Amniotic stem cell (primary cell): ENCODE data around the gene DGKG.

Source experiments
- DNase-seq: peaks from one replicate; lab custom pipeline; 2025; lab: John Stamatoyannopoulos, UW

DGKG gene

GRCh38 chr3:186138272-186138981 lies 223.6 kb downstream of the DGKG start:
- DNase-seq, result no peak

- DNase-seq, result no peak
These were observed 224.9 kb downstream of the DGKG start for GRCh38 chr3:186137051-186137685.

- DNase-seq, result no peak
These were observed 228.1 kb downstream of the DGKG start for GRCh38 chr3:186133980-186134379.

GRCh38 chr3:186132487-186132886 lies 229.5 kb downstream of the DGKG start:
- DNase-seq, result no peak

- DNase-seq, result no peak
These were observed 232.8 kb downstream of the DGKG start for GRCh38 chr3:186129206-186129605.

- no peak for DNase-seq
These were observed 233.9 kb downstream of the DGKG start for GRCh38 chr3:186128158-186128557.

GRCh38 chr3:186127463-186127862 lies 234.6 kb downstream of the DGKG start:
- no peak for DNase-seq

GRCh38 chr3:186125118-186125517 lies 236.9 kb downstream of the DGKG start:
- DNase-seq, result no peak

- no peak for DNase-seq
These were observed 237.4 kb downstream of the DGKG start for GRCh38 chr3:186124592-186124991.

GRCh38 chr3:186123012-186123411 lies 239.0 kb downstream of the DGKG start:
- no peak for DNase-seq

- DNase-seq, result no peak
These were observed 240.1 kb downstream of the DGKG start for GRCh38 chr3:186121968-186122367.

- no peak for DNase-seq
These were observed 240.8 kb downstream of the DGKG start for GRCh38 chr3:186121278-186121677.

- no peak for DNase-seq
These were observed 242.5 kb downstream of the DGKG start for GRCh38 chr3:186119499-186119898.

- no peak for DNase-seq
These were observed 243.3 kb downstream of the DGKG start for GRCh38 chr3:186118692-186119091.

GRCh38 chr3:186117521-186118134 lies 244.4 kb downstream of the DGKG start:
- DNase-seq, result no peak

- no peak for DNase-seq
These were observed 246.6 kb downstream of the DGKG start for GRCh38 chr3:186115239-186115996.

- no peak for DNase-seq
These were observed 250.8 kb downstream of the DGKG start for GRCh38 chr3:186110975-186111974.

- no peak for DNase-seq
These were observed 251.9 kb downstream of the DGKG start for GRCh38 chr3:186109897-186110803.

- peak; percentile 99 for DNase-seq
These were observed 252.8 kb downstream of the DGKG start, which contains the start of gene ETV5 for GRCh38 chr3:186108941-186109865. ETV5 (minus strand) TSS chr3:186109089; CDS start chr3:186105868, 3,221 bp downstream.
